ENCODE data around the gene FNIP2.

Gene FNIP2

GRCh38 chr4:158837527-158838141 is 68.8 kb downstream of the FNIP2 start:
- no peak for DNase-seq (ENCODE audit: low spot score)

DNA sequence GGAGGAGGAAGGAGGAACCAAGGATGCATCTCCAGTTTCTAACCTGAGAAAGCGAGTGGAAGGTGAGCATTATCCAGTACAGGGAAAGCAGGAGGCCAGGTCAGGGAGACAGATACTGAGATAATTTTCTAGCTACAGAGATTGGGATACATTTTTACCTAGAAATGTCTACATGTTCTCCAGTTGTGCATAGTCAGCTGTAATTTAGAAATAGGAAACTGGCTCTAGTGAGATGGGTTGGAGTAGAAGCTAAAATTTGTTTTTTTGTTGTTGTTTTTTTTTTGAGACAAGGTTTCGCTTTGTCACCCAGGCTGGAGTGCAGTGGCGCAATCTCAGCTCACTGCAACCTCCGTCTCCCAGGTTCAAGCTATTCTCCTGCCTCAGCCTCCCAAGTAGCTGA is 71.3 kb downstream of the FNIP2 start:
- DNase-seq (ENCODE audit: low spot score), result no peak

DNA sequence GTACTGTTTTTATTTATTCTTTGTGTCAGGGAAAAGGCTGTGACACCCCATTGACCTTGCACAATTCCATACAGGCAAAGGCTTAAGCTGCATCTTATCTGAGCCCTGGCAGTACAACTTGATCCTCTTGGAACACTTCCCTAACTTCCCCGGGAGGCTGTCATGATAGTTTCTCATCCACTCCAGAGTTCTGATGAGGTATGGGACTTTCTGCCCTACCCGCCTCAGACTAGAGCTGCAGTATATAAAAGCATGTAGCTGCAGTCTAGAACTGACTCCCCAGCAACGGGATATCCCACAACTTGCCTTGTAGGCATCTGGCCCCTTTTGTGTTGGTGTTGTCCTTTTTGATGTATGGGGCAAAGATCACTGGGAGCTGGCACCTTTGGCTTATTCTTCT is 72.7 kb downstream of the FNIP2 start:
- no peak for DNase-seq (ENCODE audit: low spot score)

DNA sequence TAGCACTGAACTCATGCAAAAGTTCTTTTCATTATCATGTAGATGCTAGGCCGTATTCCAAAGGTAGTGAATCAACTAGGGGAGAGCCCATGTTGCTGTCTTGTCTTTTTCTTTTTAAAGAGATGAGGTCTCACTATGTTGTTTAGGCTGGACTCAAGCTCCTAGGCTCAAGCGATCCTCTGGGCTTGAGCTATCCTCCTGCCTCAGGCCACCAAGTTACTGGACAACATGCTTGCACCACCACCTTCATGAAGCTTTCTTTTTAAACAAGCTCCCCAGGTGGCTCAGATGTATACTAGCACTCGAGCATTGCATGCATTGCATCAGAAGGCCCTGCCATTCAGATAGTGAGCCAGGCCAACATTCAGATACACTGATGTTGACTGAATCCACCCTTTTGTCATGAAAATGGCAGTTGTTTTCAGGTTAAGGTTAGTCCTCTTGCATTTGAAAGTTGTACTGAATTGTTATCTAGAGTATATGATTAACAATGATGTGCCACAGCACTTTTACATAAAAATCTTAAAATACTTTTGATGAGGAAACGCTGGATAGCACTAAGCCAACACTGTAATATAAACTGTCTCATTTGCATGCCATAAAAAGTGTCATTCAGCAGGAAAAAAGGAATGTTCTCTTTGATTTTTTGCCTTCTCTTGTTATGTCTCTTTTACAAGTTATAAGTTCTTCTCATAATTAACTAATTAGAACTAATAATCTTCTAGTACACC is 76.7 kb downstream of the FNIP2 start:
- DNase-seq (ENCODE audit: low spot score), result no peak

DNA sequence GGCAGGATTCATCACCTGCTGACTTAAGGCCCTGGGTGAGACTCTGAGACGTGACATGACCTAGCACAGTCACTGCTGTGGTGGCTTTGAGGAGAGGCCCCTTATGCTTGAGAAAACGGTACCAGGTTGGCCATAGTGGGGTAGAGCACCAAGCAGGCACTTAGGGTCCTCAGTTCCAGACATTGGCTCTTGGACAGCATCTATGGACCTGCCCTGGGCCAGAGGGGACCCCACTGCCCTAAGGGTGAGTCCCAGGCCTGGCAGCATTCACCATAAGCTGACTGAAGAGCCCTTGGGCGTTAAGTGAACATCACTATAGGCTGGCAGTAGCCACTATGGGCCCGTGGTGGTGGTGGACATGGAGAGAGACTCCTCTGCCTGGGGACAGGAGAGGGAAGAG is 78.7 kb downstream of the FNIP2 start:
- DNase-seq (ENCODE audit: low spot score), result no peak

GRCh38 chr4:158849681-158850080 is 80.9 kb downstream of the FNIP2 start:
- DNase-seq (ENCODE audit: low spot score), result peak; percentile 7

- no peak for DNase-seq (ENCODE audit: low spot score)
Observed at GRCh38 chr4:158850371-158850770, 81.5 kb downstream of the FNIP2 start.

DNA sequence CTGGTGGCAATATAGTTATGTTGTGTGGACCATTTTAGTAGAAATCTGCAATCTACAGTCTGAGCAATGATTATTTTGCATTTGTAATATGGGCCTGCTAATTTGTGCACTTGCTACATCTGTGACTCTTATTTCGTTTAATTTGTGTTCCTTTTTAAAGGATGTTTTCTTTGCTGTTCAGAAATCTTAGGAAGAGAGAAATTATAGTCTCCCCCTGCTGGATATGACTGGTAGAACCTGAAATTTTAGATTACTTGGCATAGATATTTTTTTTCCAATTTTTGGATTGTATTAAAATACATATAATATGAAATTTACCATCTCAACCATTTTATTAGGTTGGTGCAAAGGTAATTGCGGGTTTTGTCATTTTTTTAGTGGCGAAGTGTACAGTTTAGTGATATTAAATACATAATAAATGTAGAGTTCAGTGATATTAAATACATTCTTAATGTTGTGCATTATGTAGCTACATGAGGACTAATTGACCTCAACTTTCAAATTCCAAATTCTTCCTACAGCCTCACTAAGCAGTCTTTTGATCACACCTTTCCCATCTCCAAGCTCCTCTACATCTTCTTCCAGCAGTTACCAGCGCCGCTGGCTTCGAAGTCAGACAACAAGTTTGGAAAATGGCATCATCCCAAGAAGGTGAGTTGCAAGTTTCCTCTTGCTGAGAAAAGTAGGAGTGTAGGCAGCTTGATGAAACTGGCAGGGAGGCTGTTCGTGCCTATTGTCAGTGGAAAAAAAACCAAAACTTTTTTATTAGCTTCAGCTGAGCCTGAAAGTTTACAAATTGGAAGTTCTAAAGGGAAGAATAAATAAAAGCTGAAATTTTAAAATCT is 82.2 kb downstream of the FNIP2 start:
- DNase-seq (ENCODE audit: low spot score), result peak; percentile 28

- DNase-seq (ENCODE audit: low spot score), result no peak
Observed at GRCh38 chr4:158854236-158854635, 85.4 kb downstream of the FNIP2 start.

DNA sequence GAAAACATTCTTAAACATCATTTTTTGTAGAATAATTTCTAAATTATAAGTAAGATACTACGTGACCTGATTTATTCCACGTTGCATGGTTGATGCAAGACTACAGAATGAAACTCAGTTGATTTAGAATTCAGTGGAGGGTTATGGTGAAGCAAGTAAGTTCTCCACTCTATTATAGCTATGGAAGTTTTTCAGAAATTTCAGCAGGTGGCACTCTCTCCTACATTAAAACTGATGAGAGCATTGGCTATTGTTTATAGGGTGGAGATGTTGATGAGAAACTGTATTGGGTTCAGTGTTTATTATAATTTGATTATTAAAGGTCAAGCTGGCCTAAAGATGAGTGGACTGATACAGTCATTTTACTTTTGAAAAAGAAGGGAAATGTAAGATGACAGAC is 88.0 kb downstream of the FNIP2 start:
- peak; percentile 29 for DNase-seq (ENCODE audit: low spot score)

GRCh38 chr4:158857951-158858350 is 89.1 kb downstream of the FNIP2 start:
- no peak for DNase-seq (ENCODE audit: low spot score)

DNA sequence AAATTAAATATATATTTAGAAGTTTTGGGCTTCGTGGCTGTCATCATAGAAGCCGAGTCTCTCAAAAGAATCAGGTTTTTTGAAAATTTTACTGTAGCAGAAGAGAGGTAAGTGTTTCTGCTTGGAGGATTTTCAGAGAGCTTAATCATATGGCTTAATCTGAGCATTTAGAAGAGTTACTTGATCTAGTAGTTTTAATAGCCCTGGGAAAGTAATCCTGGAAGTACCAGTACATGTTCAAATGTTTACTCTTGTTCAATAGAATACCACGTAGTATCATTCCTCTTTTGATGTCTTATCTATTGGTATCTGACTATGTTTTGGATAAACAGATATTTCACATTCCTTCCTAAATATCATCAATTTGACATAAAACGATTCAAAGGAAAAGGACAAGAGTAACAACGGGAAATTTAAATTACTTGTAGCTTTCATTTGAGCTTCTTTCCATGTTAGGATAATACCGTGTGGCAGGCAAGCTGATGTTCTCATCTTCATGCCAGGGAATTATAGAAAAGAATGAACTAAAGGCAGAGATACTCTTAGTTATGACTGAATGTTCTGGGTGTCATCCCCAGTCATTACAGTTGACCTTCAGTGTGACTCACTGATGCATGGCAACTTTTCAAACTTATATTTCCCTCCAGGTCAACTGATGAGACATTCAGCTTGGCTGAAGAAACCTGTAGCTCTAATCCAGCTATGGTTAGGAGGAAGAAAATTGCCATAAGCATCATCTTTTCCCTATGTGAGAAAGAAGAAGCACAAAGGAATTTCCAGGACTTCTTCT is 89.8 kb downstream of the FNIP2 start:
- no peak for DNase-seq (ENCODE audit: low spot score)

GRCh38 chr4:158859661-158860060 is 90.8 kb downstream of the FNIP2 start:
- DNase-seq (ENCODE audit: low spot score), result no peak

- DNase-seq (ENCODE audit: low spot score), result no peak
Observed at GRCh38 chr4:158860856-158861255, 92.0 kb downstream of the FNIP2 start.

DNA sequence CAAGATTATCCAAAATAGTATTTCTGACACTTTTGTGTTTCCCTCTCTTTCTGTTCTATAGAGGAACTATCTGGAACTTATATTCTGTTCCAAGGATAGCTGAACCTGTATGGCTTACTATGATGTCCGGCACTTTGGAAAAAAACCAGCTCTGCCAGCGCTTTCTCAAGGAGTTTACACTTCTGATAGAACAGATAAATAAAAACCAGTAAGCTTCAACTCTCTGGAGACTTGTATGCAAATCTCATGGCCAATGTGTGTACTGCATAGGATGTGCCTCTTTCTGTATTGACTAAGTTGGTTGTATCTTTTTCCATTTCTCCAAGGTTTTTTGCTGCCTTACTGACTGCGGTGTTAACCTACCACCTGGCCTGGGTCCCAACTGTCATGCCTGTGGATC is 92.5 kb downstream of the FNIP2 start:
- no peak for DNase-seq (ENCODE audit: low spot score)

GRCh38 chr4:158861766-158862165 is 92.9 kb downstream of the FNIP2 start:
- no peak for DNase-seq (ENCODE audit: low spot score)

GRCh38 chr4:158863296-158863695 is 94.5 kb downstream of the FNIP2 start:
- DNase-seq (ENCODE audit: low spot score), result no peak

DNA sequence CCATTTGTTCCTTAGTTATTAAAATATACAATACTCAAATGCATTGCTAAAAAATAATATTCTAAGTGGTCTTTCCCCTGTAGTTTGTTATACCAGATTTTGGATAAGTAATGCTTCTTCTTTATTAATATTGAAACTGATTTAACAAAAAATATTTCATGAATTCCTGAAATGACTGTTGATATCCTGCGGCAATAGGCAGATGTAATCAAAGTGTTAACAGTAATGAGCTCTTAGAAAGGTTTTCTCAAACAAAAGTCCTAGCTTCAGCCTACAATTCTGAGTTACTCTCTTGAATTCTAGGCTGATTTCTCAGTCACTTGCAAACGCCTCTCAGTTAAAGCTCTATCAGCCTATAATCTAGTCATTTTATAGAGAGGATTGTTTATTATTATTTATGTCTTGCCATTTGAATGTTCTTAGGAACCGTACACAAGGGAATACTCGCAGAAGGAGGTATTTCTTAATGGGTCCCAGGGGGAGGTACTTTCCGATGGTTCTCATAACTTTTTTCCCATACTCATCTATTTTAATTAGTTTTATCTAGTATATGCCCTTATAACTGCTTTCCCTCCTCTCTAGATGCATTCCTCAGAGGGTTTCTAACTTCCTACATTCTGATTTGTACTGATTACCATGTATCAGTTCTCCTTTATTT is 96.8 kb downstream of the FNIP2 start:
- peak; percentile 32 for DNase-seq (ENCODE audit: low spot score)

DNA sequence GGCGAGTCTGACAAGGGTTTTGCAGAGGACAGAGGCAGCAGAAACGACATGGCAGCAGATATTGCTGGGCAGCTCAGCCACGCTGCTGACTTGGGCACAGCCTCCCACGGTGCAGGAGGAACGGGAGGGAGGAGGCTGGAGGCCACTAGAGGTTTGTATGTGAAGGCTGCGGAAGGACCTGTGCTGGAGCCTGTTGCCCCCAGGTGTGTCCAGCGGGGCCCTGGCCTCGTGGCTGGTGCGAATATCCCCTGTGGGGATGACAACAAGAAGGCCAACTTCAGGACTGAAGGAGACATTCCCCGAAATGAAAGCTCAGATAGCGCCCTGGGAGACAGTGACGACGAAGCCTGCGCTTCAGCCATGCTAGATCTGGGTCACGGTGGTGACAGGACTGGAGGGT is 100.2 kb downstream of the FNIP2 start:
- DNase-seq (ENCODE audit: low spot score), result no peak

- DNase-seq (ENCODE audit: low spot score), result no peak
Observed at GRCh38 chr4:158869761-158870160, 100.9 kb downstream of the FNIP2 start.

DNA sequence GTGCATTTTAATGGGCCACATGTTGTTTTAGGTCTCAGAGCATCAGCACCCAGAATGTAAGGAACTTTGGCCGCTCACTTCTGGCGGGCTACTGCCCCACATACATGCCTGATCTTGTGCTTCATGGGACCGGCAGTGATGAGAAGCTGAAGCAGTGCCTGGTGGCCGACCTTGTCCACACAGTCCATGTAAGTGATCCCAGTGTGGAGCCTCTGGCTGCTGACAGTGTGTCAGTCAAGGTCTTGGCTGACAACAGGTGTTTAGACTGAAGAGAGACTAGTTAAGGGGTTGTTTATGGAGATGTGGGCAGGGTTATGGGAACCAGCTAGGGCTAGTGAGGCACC is 101.4 kb downstream of the FNIP2 start:
- DNase-seq (ENCODE audit: low spot score), result no peak
